HepG2 (cell line): ENCODE measurements around the gene NFKBIZ. TPM values are rescaled to one million over a fixed set of nuclear protein-coding genes. Genes with fewer than 3 reads are reported as not detected.

Experiments
- CREM ChIP-seq, 2 experiments: sonication (generic) in 1 of 2; formaldehyde crosslinking in 1 of 2; IDR thresholded peaks; 2 replicates each; pipeline versions ENCODE4 v1.4.0 to v1.6.1; 2016 to 2020; ENCODE audit warnings: antibody characterized with exemption in 1 of 2, mild to moderate bottlenecking in 1 of 2, missing genetic modification reagents in 1 of 2
- KDM5A ChIP-seq: fragments of 200-600 bp; sonication (generic); IDR thresholded peaks from 2 replicates; pipeline ENCODE4 v1.7.0; 2018; ENCODE audit warnings: antibody characterized with exemption, mild to moderate bottlenecking, low read length, borderline replicate concordance
- TARDBP ChIP-seq: sonication (generic); formaldehyde crosslinking; IDR thresholded peaks from 2 replicates; pipeline ENCODE4 v1.8.0; 2022; ENCODE audit warnings: mild to moderate bottlenecking, missing genetic modification reagents
- TCF7L2 ChIP-seq: IDR thresholded peaks from 2 replicates; pipeline ENCODE4 v1.6.1; 2011; ENCODE audit warnings: mild to moderate bottlenecking, low read depth, low read length, moderate library complexity
- TSC22D2 ChIP-seq: sonication (generic); formaldehyde crosslinking; IDR thresholded peaks from 2 replicates; pipeline ENCODE4 v1.5.1; 2020; ENCODE audit warnings: missing genetic modification reagents, mild to moderate bottlenecking, borderline replicate concordance
- ZC3H13 ChIP-seq: sonication (generic); formaldehyde crosslinking; IDR thresholded peaks from 2 replicates; pipeline ENCODE4 v1.8.1; 2023; ENCODE audit warnings: mild to moderate bottlenecking, missing genetic modification reagents, moderate library complexity
- ZNF484 ChIP-seq: sonication (generic); formaldehyde crosslinking; IDR thresholded peaks from 2 replicates; pipeline ENCODE4 v1.5.1; 2020; ENCODE audit warnings: mild to moderate bottlenecking, low read depth, missing genetic modification reagents, borderline replicate concordance
- ZNF674 ChIP-seq: sonication (generic); formaldehyde crosslinking; IDR thresholded peaks from 2 replicates; pipeline ENCODE4 v1.5.0; 2020; ENCODE audit warnings: low read depth, mild to moderate bottlenecking, missing genetic modification reagents
- polyA plus RNA-seq, 8 experiments: library from polyadenylated mRNA; depleted of rRNA in 3 of 8; stranded (reverse) in 7 of 8; unstranded in 1 of 8; fragments of >200 nt; fragmentation: Illumina TruSeq in 4 of 8; extraction: Trizol in 4 of 8; gene quantifications; 2 replicates each; pipeline versions ENCODE4 v1.2.1 to v1.2.3, GENCODE V29; 2011 to 2016; ENCODE audit warnings: low read depth in 4 of 8, missing spikeins in 1 of 8, mixed read lengths in 1 of 8; ENCODE audit not compliant: insufficient read depth in 1 of 8
- total RNA-seq, 5 experiments: library from RNA; depleted of rRNA; stranded (reverse); fragments of >200 nt; fragmentation: Illumina TruSeq; extraction: Trizol; gene quantifications; 2 replicates each; pipeline ENCODE4 v1.2.3, GENCODE V29; 2016; ENCODE audit warnings: low read depth in 1 of 5
- TF ChIP-seq, protein P1 (sequence below): sonication (generic); formaldehyde crosslinking; IDR thresholded peaks from 2 replicates; pipeline ENCODE4 v1.4.0; 2020; ENCODE audit warnings: missing genetic modification reagents
- TF ChIP-seq, protein P2 (sequence below): conservative IDR thresholded peaks from 2 replicates; pipeline ENCODE4 v1.6.1; 2018; ENCODE audit warnings: missing genetic modification reagents
- TF ChIP-seq, protein P3 (sequence below): sonication (generic); formaldehyde crosslinking; IDR thresholded peaks from 2 replicates; pipeline ENCODE4 v1.4.0; 2020; ENCODE audit warnings: mild to moderate bottlenecking, missing genetic modification reagents, borderline replicate concordance
- TF ChIP-seq, protein P4 (sequence below): sonication (generic); formaldehyde crosslinking; IDR thresholded peaks from 2 replicates; pipeline ENCODE4 v1.4.0; 2020; ENCODE audit warnings: missing genetic modification reagents
- TF ChIP-seq, protein P5 (sequence below), 2 experiments: sonication (generic) in 1 of 2; formaldehyde crosslinking in 1 of 2; IDR thresholded peaks; 2 replicates each; pipeline versions ENCODE4 v1.4.0 to v1.6.1; 2016 to 2020; ENCODE audit warnings: borderline replicate concordance in 1 of 2, low read depth in 1 of 2, mild to moderate bottlenecking in 1 of 2, missing genetic modification reagents in 1 of 2

Gene NFKBIZ
- total and polyA plus RNA-seq, 2 of the 13 experiments (the other 11 are each of a cell fraction or from before 2014, with no cell fraction given): 25.9 to 60.6 TPM

DNA sequence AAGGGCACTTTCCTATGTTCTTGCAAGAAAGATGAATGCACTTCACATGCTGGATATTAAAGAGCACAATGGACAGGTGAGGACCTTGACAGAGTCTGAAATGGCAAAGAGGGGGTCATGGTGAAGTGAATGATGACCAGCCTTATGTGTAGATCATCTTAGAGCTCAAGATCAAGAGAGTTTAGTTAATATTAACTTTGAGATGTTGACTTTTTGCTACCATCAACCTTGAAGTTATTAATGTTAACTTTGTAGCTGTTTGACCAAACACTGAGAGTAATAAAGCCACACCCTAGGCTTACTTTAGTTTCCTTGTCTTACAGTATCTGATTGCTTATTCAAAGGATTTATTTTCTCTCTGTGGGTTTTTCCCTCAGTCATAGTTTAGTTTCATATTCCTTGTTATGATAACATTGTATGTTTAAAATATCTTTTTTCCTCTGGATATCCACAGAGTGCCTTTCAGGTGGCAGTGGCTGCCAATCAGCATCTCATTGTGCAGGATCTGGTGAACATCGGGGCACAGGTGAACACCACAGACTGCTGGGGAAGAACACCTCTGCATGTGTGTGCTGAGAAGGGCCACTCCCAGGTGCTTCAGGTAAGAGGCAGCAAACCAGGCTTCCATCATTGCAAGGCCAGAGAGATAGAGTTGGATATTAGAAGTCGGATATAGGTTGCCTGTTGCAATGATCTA, 5.4 kb downstream of the NFKBIZ start (continued):
- TF ChIP-seq, protein P1, sequence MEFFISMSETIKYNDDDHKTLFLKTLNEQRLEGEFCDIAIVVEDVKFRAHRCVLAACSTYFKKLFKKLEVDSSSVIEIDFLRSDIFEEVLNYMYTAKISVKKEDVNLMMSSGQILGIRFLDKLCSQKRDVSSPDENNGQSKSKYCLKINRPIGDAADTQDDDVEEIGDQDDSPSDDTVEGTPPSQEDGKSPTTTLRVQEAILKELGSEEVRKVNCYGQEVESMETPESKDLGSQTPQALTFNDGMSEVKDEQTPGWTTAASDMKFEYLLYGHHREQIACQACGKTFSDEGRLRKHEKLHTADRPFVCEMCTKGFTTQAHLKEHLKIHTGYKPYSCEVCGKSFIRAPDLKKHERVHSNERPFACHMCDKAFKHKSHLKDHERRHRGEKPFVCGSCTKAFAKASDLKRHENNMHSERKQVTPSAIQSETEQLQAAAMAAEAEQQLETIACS (CRISPR knock-in tag): no peak
- TF ChIP-seq, protein P2, sequence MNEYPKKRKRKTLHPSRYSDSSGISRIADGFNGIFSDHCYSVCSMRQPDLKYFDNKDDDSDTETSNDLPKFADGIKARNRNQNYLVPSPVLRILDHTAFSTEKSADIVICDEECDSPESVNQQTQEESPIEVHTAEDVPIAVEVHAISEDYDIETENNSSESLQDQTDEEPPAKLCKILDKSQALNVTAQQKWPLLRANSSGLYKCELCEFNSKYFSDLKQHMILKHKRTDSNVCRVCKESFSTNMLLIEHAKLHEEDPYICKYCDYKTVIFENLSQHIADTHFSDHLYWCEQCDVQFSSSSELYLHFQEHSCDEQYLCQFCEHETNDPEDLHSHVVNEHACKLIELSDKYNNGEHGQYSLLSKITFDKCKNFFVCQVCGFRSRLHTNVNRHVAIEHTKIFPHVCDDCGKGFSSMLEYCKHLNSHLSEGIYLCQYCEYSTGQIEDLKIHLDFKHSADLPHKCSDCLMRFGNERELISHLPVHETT: no peak
- no peak for TF ChIP-seq ZNF674 (CRISPR knock-in tag)
- TF ChIP-seq, protein P3, sequence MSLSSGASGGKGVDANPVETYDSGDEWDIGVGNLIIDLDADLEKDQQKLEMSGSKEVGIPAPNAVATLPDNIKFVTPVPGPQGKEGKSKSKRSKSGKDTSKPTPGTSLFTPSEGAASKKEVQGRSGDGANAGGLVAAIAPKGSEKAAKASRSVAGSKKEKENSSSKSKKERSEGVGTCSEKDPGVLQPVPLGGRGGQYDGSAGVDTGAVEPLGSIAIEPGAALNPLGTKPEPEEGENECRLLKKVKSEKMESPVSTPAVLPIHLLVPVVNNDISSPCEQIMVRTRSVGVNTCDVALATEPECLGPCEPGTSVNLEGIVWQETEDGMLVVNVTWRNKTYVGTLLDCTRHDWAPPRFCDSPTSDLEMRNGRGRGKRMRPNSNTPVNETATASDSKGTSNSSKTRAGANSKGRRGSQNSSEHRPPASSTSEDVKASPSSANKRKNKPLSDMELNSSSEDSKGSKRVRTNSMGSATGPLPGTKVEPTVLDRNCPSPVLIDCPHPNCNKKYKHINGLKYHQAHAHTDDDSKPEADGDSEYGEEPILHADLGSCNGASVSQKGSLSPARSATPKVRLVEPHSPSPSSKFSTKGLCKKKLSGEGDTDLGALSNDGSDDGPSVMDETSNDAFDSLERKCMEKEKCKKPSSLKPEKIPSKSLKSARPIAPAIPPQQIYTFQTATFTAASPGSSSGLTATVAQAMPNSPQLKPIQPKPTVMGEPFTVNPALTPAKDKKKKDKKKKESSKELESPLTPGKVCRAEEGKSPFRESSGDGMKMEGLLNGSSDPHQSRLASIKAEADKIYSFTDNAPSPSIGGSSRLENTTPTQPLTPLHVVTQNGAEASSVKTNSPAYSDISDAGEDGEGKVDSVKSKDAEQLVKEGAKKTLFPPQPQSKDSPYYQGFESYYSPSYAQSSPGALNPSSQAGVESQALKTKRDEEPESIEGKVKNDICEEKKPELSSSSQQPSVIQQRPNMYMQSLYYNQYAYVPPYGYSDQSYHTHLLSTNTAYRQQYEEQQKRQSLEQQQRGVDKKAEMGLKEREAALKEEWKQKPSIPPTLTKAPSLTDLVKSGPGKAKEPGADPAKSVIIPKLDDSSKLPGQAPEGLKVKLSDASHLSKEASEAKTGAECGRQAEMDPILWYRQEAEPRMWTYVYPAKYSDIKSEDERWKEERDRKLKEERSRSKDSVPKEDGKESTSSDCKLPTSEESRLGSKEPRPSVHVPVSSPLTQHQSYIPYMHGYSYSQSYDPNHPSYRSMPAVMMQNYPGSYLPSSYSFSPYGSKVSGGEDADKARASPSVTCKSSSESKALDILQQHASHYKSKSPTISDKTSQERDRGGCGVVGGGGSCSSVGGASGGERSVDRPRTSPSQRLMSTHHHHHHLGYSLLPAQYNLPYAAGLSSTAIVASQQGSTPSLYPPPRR: peak; percentile 84
- no peak for TF ChIP-seq TSC22D2
- TF ChIP-seq, protein P4, sequence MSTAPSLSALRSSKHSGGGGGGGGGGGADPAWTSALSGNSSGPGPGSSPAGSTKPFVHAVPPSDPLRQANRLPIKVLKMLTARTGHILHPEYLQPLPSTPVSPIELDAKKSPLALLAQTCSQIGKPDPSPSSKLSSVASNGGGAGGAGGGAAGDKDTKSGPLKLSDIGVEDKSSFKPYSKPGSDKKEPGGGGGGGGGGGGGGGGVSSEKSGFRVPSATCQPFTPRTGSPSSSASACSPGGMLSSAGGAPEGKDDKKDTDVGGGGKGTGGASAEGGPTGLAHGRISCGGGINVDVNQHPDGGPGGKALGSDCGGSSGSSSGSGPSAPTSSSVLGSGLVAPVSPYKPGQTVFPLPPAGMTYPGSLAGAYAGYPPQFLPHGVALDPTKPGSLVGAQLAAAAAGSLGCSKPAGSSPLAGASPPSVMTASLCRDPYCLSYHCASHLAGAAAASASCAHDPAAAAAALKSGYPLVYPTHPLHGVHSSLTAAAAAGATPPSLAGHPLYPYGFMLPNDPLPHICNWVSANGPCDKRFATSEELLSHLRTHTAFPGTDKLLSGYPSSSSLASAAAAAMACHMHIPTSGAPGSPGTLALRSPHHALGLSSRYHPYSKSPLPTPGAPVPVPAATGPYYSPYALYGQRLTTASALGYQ (CRISPR knock-in tag): 0 out of 2 replicates have a peak, but pooled peaks have one; percentile 47
- TF ChIP-seq TCF7L2: 0 out of 2 replicates have a peak, but pooled peaks have one; percentile 30
- no peak for TF ChIP-seq ZC3H13 (CRISPR knock-in tag)
- TF ChIP-seq, protein P5, sequence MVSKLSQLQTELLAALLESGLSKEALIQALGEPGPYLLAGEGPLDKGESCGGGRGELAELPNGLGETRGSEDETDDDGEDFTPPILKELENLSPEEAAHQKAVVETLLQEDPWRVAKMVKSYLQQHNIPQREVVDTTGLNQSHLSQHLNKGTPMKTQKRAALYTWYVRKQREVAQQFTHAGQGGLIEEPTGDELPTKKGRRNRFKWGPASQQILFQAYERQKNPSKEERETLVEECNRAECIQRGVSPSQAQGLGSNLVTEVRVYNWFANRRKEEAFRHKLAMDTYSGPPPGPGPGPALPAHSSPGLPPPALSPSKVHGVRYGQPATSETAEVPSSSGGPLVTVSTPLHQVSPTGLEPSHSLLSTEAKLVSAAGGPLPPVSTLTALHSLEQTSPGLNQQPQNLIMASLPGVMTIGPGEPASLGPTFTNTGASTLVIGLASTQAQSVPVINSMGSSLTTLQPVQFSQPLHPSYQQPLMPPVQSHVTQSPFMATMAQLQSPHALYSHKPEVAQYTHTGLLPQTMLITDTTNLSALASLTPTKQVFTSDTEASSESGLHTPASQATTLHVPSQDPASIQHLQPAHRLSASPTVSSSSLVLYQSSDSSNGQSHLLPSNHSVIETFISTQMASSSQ (IDR thresholded peaks at IDR 0.05; ENCODE audit: low read depth): peak; percentile 97
- TF ChIP-seq, protein P5 (CRISPR knock-in tag; IDR thresholded peaks at IDR 0.05; ENCODE audit: borderline replicate concordance): peak; percentile 99; the same call in 1 of the 2 replicates
- TF ChIP-seq KDM5A: no peak
- TF ChIP-seq CREM (IDR thresholded peaks at IDR 0.05): peak; percentile 77; the same call in 1 of the 2 replicates
- TF ChIP-seq CREM (CRISPR knock-in tag; IDR thresholded peaks at IDR 0.05): no peak
- TF ChIP-seq ZNF484 (CRISPR knock-in tag): no peak
- TF ChIP-seq TARDBP: 0 out of 2 replicates have a peak, but pooled peaks have one; percentile 47
- TF ChIP-seq, all 625 proteins: peak for 60
